Measurements from ENCODE around the gene EIF6. TPM values are rescaled to one million over a fixed set of nuclear protein-coding genes. Genes with fewer than 3 reads are reported as not detected.

Gene EIF6
- total and polyA plus RNA-seq, 2 of the 8 experiments (the other 6 are each of a cell fraction or from before 2014, with no cell fraction given), result 184 to 319 TPM

DNA sequence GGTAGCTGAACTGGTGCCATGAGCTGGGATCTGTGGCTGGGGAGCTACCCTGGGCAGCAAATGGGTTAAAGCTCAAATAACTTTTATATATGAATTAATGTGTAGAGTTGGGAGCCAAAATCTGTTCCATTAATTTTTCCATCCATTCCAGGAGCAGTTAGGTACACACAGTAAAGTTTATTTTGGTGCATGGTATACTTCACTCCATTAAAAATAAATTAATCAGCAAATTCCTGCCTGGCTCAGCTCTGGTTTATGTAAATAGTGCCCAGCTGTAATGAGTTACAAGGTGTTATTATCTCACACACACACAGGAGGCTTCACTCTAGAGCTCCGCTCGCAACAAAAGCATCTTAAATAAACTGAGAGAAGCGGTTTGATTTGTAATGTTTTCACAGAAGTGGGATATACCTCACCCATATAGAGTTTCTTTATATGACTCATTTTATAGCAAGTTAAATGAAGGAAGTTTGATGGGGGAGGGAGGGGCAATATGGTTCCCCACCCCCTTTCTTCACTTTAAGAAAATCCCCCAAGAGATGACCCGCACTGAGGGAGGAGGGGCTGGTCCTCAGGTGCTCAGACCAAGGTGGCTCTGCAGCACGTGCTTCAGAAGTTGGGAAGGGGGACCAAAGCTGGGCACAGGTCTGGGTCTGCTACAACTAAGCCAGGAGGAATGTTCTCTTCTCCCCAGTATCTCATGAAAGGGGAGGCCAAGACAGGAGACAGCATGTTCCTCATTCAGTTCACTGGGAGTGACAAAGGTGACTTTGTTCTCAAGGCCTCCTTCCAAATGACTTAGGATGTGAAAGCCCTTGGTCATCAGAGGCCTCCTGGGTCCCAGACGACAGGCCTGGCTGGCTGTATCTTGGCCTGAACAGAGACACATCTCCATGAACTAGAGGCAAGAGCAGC, 18.1 kb upstream of the EIF6 start:
- no peak for DNase-seq (ENCODE audit: low read depth in 1 of 2, low spot score in 2 of 2)
- H3K23me2 ChIP-seq (ENCODE audit: low read depth, low read length), result no peaks in the 10 kb centered on the region
- TF ChIP-seq KDM5A (IDR thresholded peaks at IDR 0.05; ENCODE audit: low read length), result no peak
- TF ChIP-seq, protein P1, sequence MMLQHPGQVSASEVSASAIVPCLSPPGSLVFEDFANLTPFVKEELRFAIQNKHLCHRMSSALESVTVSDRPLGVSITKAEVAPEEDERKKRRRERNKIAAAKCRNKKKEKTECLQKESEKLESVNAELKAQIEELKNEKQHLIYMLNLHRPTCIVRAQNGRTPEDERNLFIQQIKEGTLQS (IDR thresholded peaks at IDR 0.05; ENCODE audit: insufficient read depth, low read depth, low read length), result no peak
- TF ChIP-seq CBX8 (IDR thresholded peaks at IDR 0.05; ENCODE audit: borderline replicate concordance, low read depth, low read length), result no peak
- TF ChIP-seq CTBP2 (IDR thresholded peaks at IDR 0.05; ENCODE audit: borderline replicate concordance, insufficient read depth, insufficient read length, low read length), result no peak
- no peak for TF ChIP-seq TCF12 (IDR thresholded peaks at IDR 0.05; ENCODE audit: low read depth, low read length)
- TF ChIP-seq BRCA1 (IDR thresholded peaks at IDR 0.05; ENCODE audit: low read depth, low read length), result no peak
- TF ChIP-seq, protein P2, sequence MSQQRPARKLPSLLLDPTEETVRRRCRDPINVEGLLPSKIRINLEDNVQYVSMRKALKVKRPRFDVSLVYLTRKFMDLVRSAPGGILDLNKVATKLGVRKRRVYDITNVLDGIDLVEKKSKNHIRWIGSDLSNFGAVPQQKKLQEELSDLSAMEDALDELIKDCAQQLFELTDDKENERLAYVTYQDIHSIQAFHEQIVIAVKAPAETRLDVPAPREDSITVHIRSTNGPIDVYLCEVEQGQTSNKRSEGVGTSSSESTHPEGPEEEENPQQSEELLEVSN (IDR thresholded peaks at IDR 0.05), result no peak
- no peak for TF ChIP-seq HDAC2 (IDR thresholded peaks at IDR 0.05; ENCODE audit: borderline replicate concordance in 1 of 2, low read depth in 2 of 2, low read length in 2 of 2)

More for the DNA sequence above, 18.1 kb upstream of the EIF6 start:
- Histone ChIP-seq H3K27me3 (replicated peaks in 1 of 4; ENCODE audit: control insufficient read depth in 3 of 4, extremely low read depth in 1 of 4, insufficient read depth in 3 of 4, low read length in 3 of 4) (no peaks in the 10 kb centered on the region), H2AFZ (ENCODE audit: low read length) (no peak overlapping the region), H2BK20ac (ENCODE audit: low read length) (no peak overlapping the region), H4K8ac (ENCODE audit: extremely low read depth, insufficient read depth, low read length) (no peak overlapping the region), H3K79me1 (ENCODE audit: low read depth, low read length) (no peaks in the 10 kb centered on the region), H2BK12ac (ENCODE audit: low read depth, low read length) (no peak overlapping the region), H3K4me2 (ENCODE audit: insufficient read depth in 1 of 2, low read depth in 2 of 2, low read length in 2 of 2) (no peak overlapping the region), H2BK15ac (ENCODE audit: low read length) (no peak overlapping the region), H3K9ac (replicated peaks in 1 of 4; ENCODE audit: extremely low read depth in 1 of 4, low read depth in 3 of 4, low read length in 3 of 4) (no peak overlapping the region), H3K79me2 (ENCODE audit: control insufficient read depth in 1 of 2, insufficient read depth in 2 of 2, low read length in 2 of 2) (no peaks in the 10 kb centered on the region), H3K56ac (replicated peaks; ENCODE audit: insufficient read length, low read depth, low read length) (no peak overlapping the region), H3K18ac (ENCODE audit: extremely low read depth, low read length) (no peak overlapping the region), H3K4ac (replicated peaks; ENCODE audit: insufficient read length, low read depth, low read length) (no peak overlapping the region), H2AK5ac (ENCODE audit: low read depth, low read length) (no peak overlapping the region), H3K9me3 (ENCODE audit: insufficient read depth in 2 of 2, low read depth in 1 of 2, low read length in 1 of 2) (no peaks in the 10 kb centered on the region), H3K14ac (ENCODE audit: insufficient read length) (no peak overlapping the region), H4K20me1 (replicated peaks in 1 of 2; ENCODE audit: control insufficient read depth in 1 of 2, insufficient read depth in 2 of 2, low read length in 2 of 2) (no peaks in the 10 kb centered on the region), H2BK120ac (replicated peaks; ENCODE audit: low read depth, low read length) (no peak overlapping the region), H3K4me3 (ENCODE audit: extremely low read depth in 1 of 4, insufficient read depth in 2 of 4, low read depth in 3 of 4, low read length in 4 of 4) (no peak overlapping the region), H3K23ac (ENCODE audit: insufficient read length) (no peak overlapping the region), H3K4me1 (replicated peaks in 1 of 4; ENCODE audit: control insufficient read depth in 3 of 4, insufficient read depth in 4 of 4, low read length in 3 of 4) (peaks cover 0 to 4% (median 2%) of the 10 kb centered on the region in 4 experiments; a peak in 3 of 7 replicates), H2BK5ac (ENCODE audit: low read depth, low read length) (no peak overlapping the region), H3K36me3 (ENCODE audit: control insufficient read depth in 2 of 4, insufficient read depth in 4 of 4, low read length in 3 of 4) (no peaks in the 10 kb centered on the region), H4K5ac (ENCODE audit: insufficient read length, low read depth, low read length) (no peak overlapping the region), H4K91ac (replicated peaks; ENCODE audit: insufficient read length, low read length) (no peak overlapping the region), H3K27ac (ENCODE audit: low read depth, low read length) (no peak overlapping the region)
- 88% methylated on average over 6 of the region's 6 CpGs; no CpG with 5 or more reads in 1 of the 2 experiments for WGBS, 2 experiments (ENCODE audit: extremely low coverage in 1 of 2, insufficient coverage in 1 of 2, insufficient read length in 1 of 2, insufficient replicate concordance in 2 of 2, low coverage in 1 of 2, low lambda C conversion rate in 2 of 2, missing lambda C conversion rate in 1 of 2)
- CTCF ChIA-PET (ENCODE audit: partially characterized antibody), result interaction anchor here (0.7 to 13.8 kb wide), 23 partner anchors 8 to 332 kb away, joined by 3 to 141 read pairs (median 4); partner anchors contain the start of genes EDEM2, EIF6, FAM83C and GDF5
- no peak for FAIRE-seq
- POLR2A ChIA-PET (ENCODE audit: partially characterized antibody), result interaction anchor here (0.8 to 2.3 kb wide), 3 partner anchors 14 to 153 kb away, joined by 3 to 11 read pairs (median 4); partner anchors contain the start of gene CEP250

Measured in H1 (cell line).